Loucy (cell line): ENCODE data around the gene ROGDI.

Source experiments
- EZH2phosphoT487 ChIP-seq: fragments of 200-600 bp; IDR thresholded peaks from 2 replicates; pipeline ENCODE4 v1.6.1; 2018; ENCODE audit warnings: antibody characterized with exemption, mild to moderate bottlenecking, moderate library complexity, borderline replicate concordance
- TF ChIP-seq, protein P1 (sequence below): fragments of 200-600 bp; sonication (generic); conservative IDR thresholded peaks from 2 replicates; pipeline ENCODE4 v1.5.1; 2014; ENCODE audit warnings: mild to moderate bottlenecking, antibody characterized with exemption, low read length

DNA sequence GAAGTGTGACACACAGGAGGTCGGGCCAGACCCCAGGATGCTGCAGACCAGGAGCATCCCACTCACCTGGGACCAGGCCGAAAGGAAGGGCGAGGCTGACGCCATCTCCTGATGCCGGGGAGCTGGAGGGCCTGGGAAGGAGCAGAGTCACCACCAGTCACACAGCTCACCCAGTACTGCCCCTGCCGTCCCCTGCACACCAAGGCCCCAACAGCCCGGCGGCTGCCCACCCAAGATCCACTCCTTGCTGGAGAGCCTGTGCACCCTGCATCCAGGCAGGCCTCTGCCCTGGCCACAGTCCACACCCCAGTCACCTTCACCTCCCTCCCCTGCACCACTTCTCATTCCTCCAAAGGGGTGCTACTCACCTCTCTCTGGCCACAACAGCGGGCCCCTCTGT is 40.2 kb downstream of the ROGDI start:
- TF ChIP-seq, protein P1, sequence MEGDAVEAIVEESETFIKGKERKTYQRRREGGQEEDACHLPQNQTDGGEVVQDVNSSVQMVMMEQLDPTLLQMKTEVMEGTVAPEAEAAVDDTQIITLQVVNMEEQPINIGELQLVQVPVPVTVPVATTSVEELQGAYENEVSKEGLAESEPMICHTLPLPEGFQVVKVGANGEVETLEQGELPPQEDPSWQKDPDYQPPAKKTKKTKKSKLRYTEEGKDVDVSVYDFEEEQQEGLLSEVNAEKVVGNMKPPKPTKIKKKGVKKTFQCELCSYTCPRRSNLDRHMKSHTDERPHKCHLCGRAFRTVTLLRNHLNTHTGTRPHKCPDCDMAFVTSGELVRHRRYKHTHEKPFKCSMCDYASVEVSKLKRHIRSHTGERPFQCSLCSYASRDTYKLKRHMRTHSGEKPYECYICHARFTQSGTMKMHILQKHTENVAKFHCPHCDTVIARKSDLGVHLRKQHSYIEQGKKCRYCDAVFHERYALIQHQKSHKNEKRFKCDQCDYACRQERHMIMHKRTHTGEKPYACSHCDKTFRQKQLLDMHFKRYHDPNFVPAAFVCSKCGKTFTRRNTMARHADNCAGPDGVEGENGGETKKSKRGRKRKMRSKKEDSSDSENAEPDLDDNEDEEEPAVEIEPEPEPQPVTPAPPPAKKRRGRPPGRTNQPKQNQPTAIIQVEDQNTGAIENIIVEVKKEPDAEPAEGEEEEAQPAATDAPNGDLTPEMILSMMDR: no peak
- TF ChIP-seq EZH2phosphoT487: no peak
